G401.6 (cell line): Measurements from ENCODE around the gene RTL5.

Experiments
- FAIRE-seq: peaks from 2 replicates; lab custom pipeline; 2012; peaks lifted over from hg19 to GRCh38; lab: Jason Lieb, UNC

Gene RTL5

DNA sequence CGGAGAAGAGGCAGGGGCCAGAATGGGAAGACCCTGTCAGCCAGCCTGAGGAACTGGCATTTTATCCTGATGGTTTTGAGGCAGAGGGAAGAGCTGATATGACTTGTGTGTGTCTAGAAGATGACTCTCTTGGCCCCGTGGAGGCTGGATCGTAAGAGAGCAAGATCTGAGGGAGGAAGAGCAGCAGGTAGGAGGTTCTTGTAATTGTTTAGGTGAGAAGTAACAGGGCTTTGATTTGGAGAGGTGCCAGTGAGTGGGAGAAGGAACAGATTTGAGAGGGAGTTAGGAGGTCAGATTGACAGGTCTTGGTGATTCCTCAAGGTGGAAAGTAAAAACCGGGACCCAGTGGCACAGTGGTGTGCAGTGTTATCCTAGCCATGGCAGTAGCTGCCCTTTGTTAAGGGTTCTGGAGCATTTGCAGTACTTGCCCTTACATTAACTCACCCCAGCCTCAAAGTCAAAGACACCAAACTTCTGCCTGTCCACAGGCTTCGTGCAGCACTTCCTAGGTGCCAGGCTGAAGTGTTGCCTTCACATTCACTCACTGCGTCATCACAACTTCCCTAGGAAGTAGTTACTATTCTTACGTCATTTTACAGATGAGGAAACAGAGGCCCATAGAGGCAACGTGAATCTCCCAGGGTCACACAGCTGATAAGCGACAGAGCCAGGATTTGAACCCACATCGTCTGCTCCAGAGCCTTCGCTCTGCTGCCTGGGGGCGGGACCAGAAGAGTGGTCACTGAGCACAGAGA, 23.7 kb downstream of the RTL5 start:
- FAIRE-seq, result no peak

- FAIRE-seq, result no peak
Observed at GRCh38 chrX:72107320-72107719, 24.4 kb downstream of the RTL5 start.

DNA sequence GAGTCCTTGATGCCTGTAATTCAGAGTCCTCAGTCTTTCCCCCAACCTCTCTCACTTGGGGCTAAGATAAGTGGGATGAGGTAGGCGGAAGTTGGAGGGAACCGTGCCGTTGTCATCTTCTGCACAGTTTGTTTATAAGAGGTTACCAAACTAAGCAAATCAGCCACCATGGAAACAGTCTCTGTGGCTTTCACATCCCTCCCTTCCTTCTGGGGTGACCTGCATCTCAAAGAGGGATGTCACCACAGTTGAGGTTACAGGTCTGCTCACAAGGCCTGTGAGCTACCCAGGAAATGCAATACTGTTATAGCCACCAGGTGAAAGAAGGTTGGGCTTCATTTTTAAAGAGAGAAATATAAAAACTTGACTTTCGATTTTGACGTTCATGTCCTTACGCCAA, 26.3 kb downstream of the RTL5 start:
- no peak for FAIRE-seq

- no peak for FAIRE-seq
Observed at GRCh38 chrX:72102760-72103159, 29.0 kb downstream of the RTL5 start.

- FAIRE-seq, result no peak
Observed at GRCh38 chrX:72102126-72102525, 29.6 kb downstream of the RTL5 start.

- no peak for FAIRE-seq
Observed at GRCh38 chrX:72101597-72102037, 30.1 kb downstream of the RTL5 start.

DNA sequence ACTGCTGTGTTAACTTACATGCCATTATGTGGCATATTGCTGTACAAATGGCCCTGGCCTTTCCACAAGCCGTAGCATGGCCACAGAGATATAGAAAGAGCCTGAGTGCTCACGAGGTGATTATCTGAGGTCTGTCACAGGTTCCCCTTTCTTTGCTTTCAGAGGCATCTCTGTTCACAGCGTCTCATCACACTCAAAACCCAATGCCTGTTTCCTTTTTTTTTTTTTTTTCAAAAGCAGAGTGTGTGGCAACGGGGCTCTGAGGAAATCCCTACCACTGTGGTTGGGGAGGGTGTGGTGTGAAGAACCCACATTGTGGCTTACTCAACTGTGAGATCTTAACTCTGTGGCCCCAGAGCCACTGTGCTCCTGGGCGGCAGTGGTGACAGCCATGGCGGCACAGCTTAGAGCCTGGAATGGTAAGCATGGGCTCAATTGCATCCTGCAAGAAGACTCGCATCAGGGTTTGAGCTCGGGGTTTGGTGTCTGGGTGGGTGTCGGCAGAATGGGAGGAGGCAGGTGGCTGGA, 30.8 kb downstream of the RTL5 start:
- no peak for FAIRE-seq

DNA sequence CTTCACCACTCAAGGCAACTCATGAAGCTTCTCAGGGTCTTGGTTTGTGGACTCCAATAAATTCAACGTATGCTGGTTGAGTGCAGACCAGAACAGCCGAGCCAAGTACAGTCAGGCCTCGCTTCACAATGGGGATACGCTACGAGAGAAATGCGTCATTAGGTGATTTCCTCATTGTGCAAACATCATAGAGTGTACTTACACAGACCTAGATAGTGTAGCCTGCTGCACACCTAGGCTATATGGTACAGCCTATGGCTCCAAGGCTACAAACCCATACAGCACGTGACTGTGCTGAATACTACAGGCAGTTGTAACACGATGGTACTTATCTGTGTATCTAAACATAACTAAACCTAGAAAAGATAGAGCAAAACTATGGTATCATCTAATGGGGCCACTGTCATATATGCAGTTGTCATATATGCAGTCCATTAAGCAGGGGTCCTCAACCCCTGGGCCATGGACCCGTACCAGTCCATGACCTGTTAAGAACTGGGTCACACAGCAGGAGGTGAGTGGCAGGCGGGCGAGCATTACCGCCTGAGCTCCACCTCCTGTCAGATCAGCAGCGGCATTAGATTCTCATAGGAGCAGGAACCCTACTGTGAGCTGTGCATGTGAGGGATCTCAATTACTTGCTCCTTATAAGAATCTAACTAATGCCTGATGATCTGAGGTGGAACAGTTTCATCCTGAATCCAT, 31.5 kb downstream of the RTL5 start:
- FAIRE-seq, result no peak

GRCh38 chrX:72097098-72097497, 34.6 kb downstream of the RTL5 start:
- FAIRE-seq, result no peak

- no peak for FAIRE-seq
Observed at GRCh38 chrX:72095370-72095769, 36.3 kb downstream of the RTL5 start.

- no peak for FAIRE-seq
Observed at GRCh38 chrX:72094894-72095293, 36.8 kb downstream of the RTL5 start.

- no peak for FAIRE-seq
Observed at GRCh38 chrX:72089254-72089653, 42.5 kb downstream of the RTL5 start.

GRCh38 chrX:72088761-72089160, 43.0 kb downstream of the RTL5 start:
- FAIRE-seq, result no peak

- FAIRE-seq, result no peak
Observed at GRCh38 chrX:72086995-72087394, 44.7 kb downstream of the RTL5 start.

GRCh38 chrX:72084114-72084513, 47.6 kb downstream of the RTL5 start:
- FAIRE-seq, result no peak

DNA sequence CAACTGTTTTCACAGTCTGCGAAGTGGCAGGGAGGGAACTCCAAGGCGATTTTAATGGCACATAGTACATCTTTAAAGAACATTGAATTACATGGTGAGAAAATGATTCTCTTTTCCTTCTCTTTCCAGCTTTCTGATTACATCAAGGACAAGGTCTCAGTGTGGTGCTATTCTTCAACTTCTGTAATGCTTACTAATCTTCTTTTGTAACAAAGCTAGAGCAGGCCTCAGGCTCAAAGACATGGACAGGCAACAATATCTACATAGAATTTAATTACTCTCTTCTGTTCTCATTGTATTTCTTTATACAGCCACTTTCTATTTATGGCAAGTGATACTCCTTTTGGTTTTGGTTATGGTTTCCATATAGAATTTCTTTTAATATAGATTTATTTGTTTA, 48.4 kb downstream of the RTL5 start:
- no peak for FAIRE-seq

- FAIRE-seq, result no peak
Observed at GRCh38 chrX:72081605-72082320, 50.0 kb downstream of the RTL5 start.

DNA sequence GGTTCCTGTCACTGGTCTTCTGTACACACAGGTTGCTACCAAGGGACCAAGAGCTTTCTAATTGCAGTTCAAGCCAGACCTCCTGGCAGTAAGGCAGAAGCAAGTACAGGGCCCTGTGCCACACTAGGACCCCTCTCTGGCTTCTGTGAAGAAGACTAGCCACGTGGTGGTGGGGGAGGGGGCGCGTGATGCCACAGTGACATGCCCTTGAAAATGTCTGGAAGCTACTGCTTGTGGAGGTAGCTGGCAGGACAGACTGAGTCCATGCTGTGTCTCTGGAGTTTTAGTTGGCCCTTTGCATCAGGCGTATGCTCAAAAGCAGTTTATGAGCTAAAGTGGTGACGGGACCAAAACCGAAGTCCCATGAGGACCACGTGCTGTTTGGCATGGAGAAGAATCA, 50.9 kb downstream of the RTL5 start:
- FAIRE-seq, result no peak

DNA sequence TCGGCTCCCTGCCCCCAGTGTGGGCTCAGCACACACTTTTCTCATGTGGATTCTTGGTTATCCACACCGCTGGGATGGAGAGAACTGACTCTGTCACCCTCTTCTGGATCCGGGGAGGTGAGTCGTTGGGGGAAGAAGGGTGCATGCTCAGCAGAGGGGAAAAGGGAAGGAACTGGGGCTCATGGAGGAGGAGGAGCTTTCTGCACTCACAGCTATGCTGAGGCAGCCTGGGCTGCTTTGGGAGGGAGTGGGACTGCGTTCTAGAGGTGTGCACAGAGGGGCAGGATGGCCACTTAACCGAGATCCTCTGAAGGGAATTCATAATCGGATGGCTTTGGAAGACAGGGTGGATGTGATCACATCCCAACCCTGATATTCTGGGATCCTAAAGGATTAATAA, 51.6 kb downstream of the RTL5 start:
- FAIRE-seq, result no peak

GRCh38 chrX:72079607-72080006, 52.1 kb downstream of the RTL5 start:
- no peak for FAIRE-seq

DNA sequence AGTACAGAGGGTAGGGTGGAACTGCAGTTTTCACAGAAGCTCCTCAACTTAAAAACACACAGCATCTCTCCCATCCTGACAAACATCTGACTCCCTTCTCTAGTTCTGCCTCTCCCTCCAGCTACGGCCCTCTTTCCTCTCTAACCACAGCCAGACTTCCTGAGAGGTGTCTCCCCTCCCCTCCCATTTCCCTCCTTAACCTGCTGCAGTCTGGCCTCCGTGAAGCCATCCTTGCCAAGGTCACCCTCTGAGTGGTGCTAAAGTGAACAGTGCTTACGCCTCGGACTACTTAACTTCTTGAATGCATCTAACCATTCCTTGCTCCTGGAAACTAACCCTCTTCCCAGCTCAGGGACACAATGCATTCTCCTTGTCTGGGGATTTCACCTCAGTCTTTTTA, 53.3 kb downstream of the RTL5 start:
- FAIRE-seq, result no peak
